CD14-positive monocyte (primary cell): Measurements from ENCODE around the gene LYRM2. TPM values are rescaled to one million over a fixed set of nuclear protein-coding genes. Genes with fewer than 3 reads are reported as not detected.

Source experiments
- DNase-seq, 3 donors: peaks; one replicate each; pipeline ENCODE4 v3.0.0-alpha.2; 2011 to 2022
- H2AFZ ChIP-seq: 2 replicates; pipeline ENCODE4 v1.6.0; 2012; ENCODE audit warnings: mild to moderate bottlenecking, low read depth, low read length, inconsistent platforms; ENCODE audit not compliant: insufficient read depth, poor library complexity, severe bottlenecking
- H3K27ac ChIP-seq, 2 donors: 1 replicate in 1 of 2; 2 replicates in 1 of 2; pipeline ENCODE4 v1.5.1; 2012 to 2013; ENCODE audit warnings: low read length in 2 of 2, control low read depth in 1 of 2, inconsistent platforms in 1 of 2, low read depth in 1 of 2, mild to moderate bottlenecking in 1 of 2
- H3K27me3 ChIP-seq, 2 donors: one replicate each; pipeline versions ENCODE4 v1.6.0 to v1.6.1; 2011 to 2013; ENCODE audit warnings: low read length in 2 of 2; ENCODE audit not compliant: control insufficient read depth in 2 of 2, insufficient read depth in 2 of 2
- H3K36me3 ChIP-seq, 2 donors: replicated peaks in 1 of 2; 1 replicate in 1 of 2; 2 replicates in 1 of 2; pipeline versions ENCODE4 v1.5.1 to v1.6.1; 2012 to 2013; ENCODE audit warnings: low read length in 2 of 2, control low read depth in 1 of 2, inconsistent platforms in 1 of 2, mild to moderate bottlenecking in 1 of 2; ENCODE audit not compliant: insufficient read depth in 2 of 2, control insufficient read depth in 1 of 2
- H3K4me1 ChIP-seq, 2 donors: 1 replicate in 1 of 2; 2 replicates in 1 of 2; pipeline versions ENCODE4 v1.5.1 to v1.6.1; 2012 to 2013; ENCODE audit warnings: low read length in 2 of 2, control low read depth in 1 of 2, inconsistent platforms in 1 of 2, mild to moderate bottlenecking in 1 of 2, moderate library complexity in 1 of 2; ENCODE audit not compliant: insufficient read depth in 2 of 2, control insufficient read depth in 1 of 2
- H3K4me2 ChIP-seq: replicated peaks from 2 replicates; pipeline ENCODE3; 2012; ENCODE audit warnings: low read length, moderate library complexity, mild to moderate bottlenecking; ENCODE audit not compliant: poor library complexity, severe bottlenecking; ENCODE audit errors: extremely low read depth
- H3K4me3 ChIP-seq, 3 experiments: fragments of 200-600 bp in 1 of 3; sonication (generic) in 1 of 3; replicated peaks in 1 of 3; 1 replicate in 2 of 3; 2 replicates in 1 of 3; pipeline ENCODE4 v1.5.1; 2011 to 2013; ENCODE audit warnings: low read length in 3 of 3, mild to moderate bottlenecking in 3 of 3, control low read depth in 2 of 3, low read depth in 2 of 3, inconsistent platforms in 1 of 3, moderate library complexity in 1 of 3
- H3K79me2 ChIP-seq: 2 replicates; pipeline ENCODE4 v1.6.0; 2012; ENCODE audit warnings: mild to moderate bottlenecking, control low read depth, inconsistent platforms, low read length, moderate library complexity; ENCODE audit not compliant: insufficient read depth
- H3K9ac ChIP-seq: 2 replicates; pipeline ENCODE4 v1.6.0; 2017; ENCODE audit warnings: low read length, mild to moderate bottlenecking; ENCODE audit not compliant: insufficient read depth, poor library complexity, severe bottlenecking
- H3K9me3 ChIP-seq, 2 donors: replicated peaks in 1 of 2; 1 replicate in 1 of 2; 2 replicates in 1 of 2; pipeline versions ENCODE4 v1.5.1 to v1.6.1; 2012 to 2013; ENCODE audit warnings: low read length in 2 of 2, control low read depth in 1 of 2; ENCODE audit not compliant: control insufficient read depth in 1 of 2, insufficient read depth in 1 of 2
- H4K20me1 ChIP-seq: 2 replicates; pipeline ENCODE4 v1.6.0; 2012; ENCODE audit warnings: mild to moderate bottlenecking, low read length, control low read depth, moderate library complexity; ENCODE audit not compliant: insufficient read depth
- H3K27ac Mint-ChIP-seq, 7 donors: one replicate each; pipeline ENCODE4 v1.8.0; 2020; ENCODE audit warnings: mild to moderate bottlenecking in 7 of 7, mixed read lengths in 7 of 7, moderate library complexity in 6 of 7, inconsistent platforms in 2 of 7
- H3K27me3 Mint-ChIP-seq, 3 donors: one replicate each; pipeline ENCODE4 v1.8.0; 2021 to 2022; ENCODE audit warnings: low read depth in 3 of 3, mild to moderate bottlenecking in 3 of 3, mixed read lengths in 3 of 3, moderate library complexity in 3 of 3, inconsistent platforms in 1 of 3
- H3K36me3 Mint-ChIP-seq, 2 donors: one replicate each; pipeline ENCODE4 v1.8.0; 2020; ENCODE audit warnings: mixed read lengths in 2 of 2, inconsistent platforms in 1 of 2, mild to moderate bottlenecking in 1 of 2
- H3K4me1 Mint-ChIP-seq: one replicate; pipeline ENCODE4 v1.8.0; 2020; ENCODE audit warnings: mild to moderate bottlenecking, mixed read lengths
- H3K4me3 Mint-ChIP-seq, 2 donors: one replicate each; pipeline ENCODE4 v1.8.0; 2020; ENCODE audit warnings: mild to moderate bottlenecking in 2 of 2, mixed read lengths in 2 of 2, moderate library complexity in 1 of 2
- H3K9me3 Mint-ChIP-seq, 7 donors: one replicate each; pipeline ENCODE4 v1.8.0; 2020 to 2022; ENCODE audit warnings: mixed read lengths in 7 of 7, mild to moderate bottlenecking in 6 of 7, moderate library complexity in 6 of 7, inconsistent platforms in 2 of 7
- CTCF ChIP-seq: fragments of 200-600 bp; IDR thresholded peaks from one replicate; pipeline ENCODE4 v1.8.0; 2022; ENCODE audit warnings: antibody characterized with exemption, mild to moderate bottlenecking
- WGBS: methylation state at CpG from one replicate; pipeline ENCODE4 v1.1.5; 2013; ENCODE audit warnings: missing lambda C conversion rate; ENCODE audit not compliant: insufficient coverage; 5-methylcytosine and 5-hydroxymethylcytosine counted together
- intact Hi-C, 2 donors: fragments of 100-400 bp; cut with micrococcal nuclease; formaldehyde crosslinking; loops; one replicate each; pipeline versions ENCODE4 v1.15.0 to v1.15.1; 2023
- polyA plus RNA-seq, 3 donors: library from polyadenylated mRNA; depleted of rRNA in 1 of 3; unstranded in 2 of 3; stranded (reverse) in 1 of 3; fragments of 300-500 nt in 2 of 3; fragments of >200 nt in 1 of 3; fragmentation: Illumina TruSeq in 2 of 3; gene quantifications; 1 replicate in 2 of 3; 2 replicates in 1 of 3; pipeline ENCODE4 v1.2.3, GENCODE V29; 2012 to 2021

LYRM2 gene
- polyA plus RNA-seq, 3 donors = 13.2 to 64.0 (median 58.1) TPM

GRCh38 chr6:89542081-89542857 lies 96.3 kb downstream of the LYRM2 start:
- no peak overlapping the region for H3K4me2 ChIP-seq
- DNase-seq = no peak
- intact Hi-C loops = no loop called here
- WGBS = 93% methylated on average over 7 of the region's 12 CpGs
- no peak overlapping the region for H3K4me3 ChIP-seq
- no peaks in the 10 kb centered on the region for H3K27me3 ChIP-seq
- peaks cover 0 to 7% (median 1%) of the 10 kb centered on the region in 3 donors for H3K27me3 Mint-ChIP-seq
- H4K20me1 ChIP-seq = no peaks in the 10 kb centered on the region
- H3K4me1 ChIP-seq = no peaks in the 10 kb centered on the region
- no peak overlapping the region for H3K4me3 Mint-ChIP-seq
- no peak overlapping the region for H3K9ac ChIP-seq
- H3K36me3 Mint-ChIP-seq = no peaks in the 10 kb centered on the region
- no peaks in the 10 kb centered on the region for H3K36me3 ChIP-seq
- H3K9me3 Mint-ChIP-seq = peaks cover 0 to 8% (median 0%) of the 10 kb centered on the region in 7 donors
- no peak overlapping the region for H2AFZ ChIP-seq
- no peak overlapping the region for H3K27ac Mint-ChIP-seq
- no peaks in the 10 kb centered on the region for H3K79me2 ChIP-seq
- H3K9me3 ChIP-seq = no peaks in the 10 kb centered on the region
- H3K4me1 Mint-ChIP-seq = no peaks in the 10 kb centered on the region
- no peak overlapping the region for H3K27ac ChIP-seq
- no peak for TF ChIP-seq CTCF

- Mint-ChIP-seq H3K4me3 (no peak overlapping the region), H3K36me3 (no peaks in the 10 kb centered on the region), H3K27ac (no peak overlapping the region), H3K27me3 (peaks cover 1 to 7% (median 1%) of the 10 kb centered on the region in 3 donors), H3K9me3 (peaks cover 0 to 5% (median 0%) of the 10 kb centered on the region in 7 donors), H3K4me1 (no peaks in the 10 kb centered on the region)
- H3K36me3 ChIP-seq = no peaks in the 10 kb centered on the region
- no peak overlapping the region for H3K4me2 ChIP-seq
- no peaks in the 10 kb centered on the region for H3K27me3 ChIP-seq
- no peaks in the 10 kb centered on the region for H3K79me2 ChIP-seq
- no peak overlapping the region for H3K27ac ChIP-seq
- H3K4me3 ChIP-seq = no peak overlapping the region
- H2AFZ ChIP-seq = no peak overlapping the region
- H3K9me3 ChIP-seq = no peaks in the 10 kb centered on the region
- no peaks in the 10 kb centered on the region for H3K4me1 ChIP-seq
- H3K9ac ChIP-seq = no peak overlapping the region
- no peak for TF ChIP-seq CTCF
- intact Hi-C loops = no loop called here
- no CpG with 5 or more reads among the region's 2 CpGs for WGBS
- no peak for DNase-seq
- no peaks in the 10 kb centered on the region for H4K20me1 ChIP-seq
Measured at GRCh38 chr6:89539779-89540178, 98.8 kb downstream of the LYRM2 start.
